ENCODE data around the gene MCTP1.
"Not testable (repeated sequence)": the region's sequence is repeated elsewhere in the genome, so short reads cannot be mapped to it uniquely, and the experiment has no call there.

The MCTP1 gene

GRCh38 chr5:95181644-95182043 lies 103.2 kb downstream of the MCTP1 start:
- DNase-seq (ENCODE audit: low read depth, low spot score): no peak

DNA sequence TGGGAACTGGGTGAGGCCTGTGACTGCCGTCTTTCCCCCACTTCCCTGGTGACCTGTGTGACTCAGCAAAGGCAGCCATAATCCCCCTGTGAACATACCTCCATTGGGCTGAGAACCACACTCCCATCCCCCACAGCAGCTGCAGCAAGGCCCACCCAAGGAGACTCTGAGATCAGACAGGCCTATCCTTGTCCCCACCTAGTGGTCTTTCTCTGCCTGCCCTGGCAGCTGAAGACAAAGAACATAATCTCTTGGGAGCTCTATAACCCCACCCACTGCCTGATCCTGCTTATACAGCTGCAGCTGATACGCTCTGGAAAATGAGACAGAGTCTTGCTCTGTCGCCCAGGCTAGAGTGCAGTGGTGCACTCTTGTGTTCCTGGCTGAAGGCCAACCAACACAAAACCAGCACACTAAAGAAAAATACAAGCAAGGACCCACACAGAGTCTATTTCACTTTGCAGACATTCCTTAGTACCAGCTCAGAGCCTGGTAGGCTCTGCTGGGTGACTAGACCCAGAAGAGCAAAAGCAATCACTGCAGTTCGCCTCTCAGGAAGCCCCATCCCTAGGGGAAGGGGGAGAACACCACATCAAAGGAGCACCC lies 106.7 kb downstream of the MCTP1 start:
- peak; percentile 97 for DNase-seq (ENCODE audit: low read depth, low spot score)

DNA sequence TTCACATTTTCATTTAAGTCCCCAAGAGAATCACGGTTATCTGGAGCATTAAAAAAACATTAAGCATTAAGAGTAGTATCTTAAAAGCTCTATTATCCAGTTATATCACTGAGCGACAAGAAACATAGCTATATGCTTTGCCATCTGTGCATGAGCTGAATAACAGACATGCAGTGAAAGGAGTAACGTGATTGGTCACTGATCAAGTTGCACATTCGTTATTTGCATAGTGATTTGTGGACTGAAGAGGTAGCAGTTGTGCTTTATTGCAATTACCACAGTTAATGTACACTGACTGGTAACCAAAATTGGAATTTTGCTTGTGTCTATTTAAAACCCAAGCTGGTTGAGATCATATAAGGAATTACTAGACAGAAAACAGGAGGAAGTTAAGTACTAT lies 107.4 kb downstream of the MCTP1 start:
- no peak for DNase-seq (ENCODE audit: low read depth, low spot score)

DNA sequence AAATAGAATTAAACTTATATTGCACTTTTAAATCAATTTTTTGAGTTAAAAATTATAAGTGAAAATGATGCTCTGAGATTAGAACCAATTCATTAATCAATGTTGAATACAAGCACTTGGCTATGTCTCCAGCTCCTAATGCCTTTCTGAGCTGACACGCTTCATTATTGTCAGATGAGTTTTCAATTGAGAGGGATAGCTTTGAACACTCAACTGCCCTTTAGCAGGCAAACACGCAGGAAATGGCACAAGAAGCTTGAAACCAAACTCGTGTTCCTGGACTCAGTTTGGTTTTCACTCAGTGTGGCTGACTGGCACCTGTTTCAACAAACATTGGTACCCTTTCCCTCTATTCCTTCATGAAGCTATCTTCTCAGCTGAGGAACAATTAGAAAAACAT lies 109.8 kb downstream of the MCTP1 start:
- DNase-seq (ENCODE audit: low read depth, low spot score): no peak

DNA sequence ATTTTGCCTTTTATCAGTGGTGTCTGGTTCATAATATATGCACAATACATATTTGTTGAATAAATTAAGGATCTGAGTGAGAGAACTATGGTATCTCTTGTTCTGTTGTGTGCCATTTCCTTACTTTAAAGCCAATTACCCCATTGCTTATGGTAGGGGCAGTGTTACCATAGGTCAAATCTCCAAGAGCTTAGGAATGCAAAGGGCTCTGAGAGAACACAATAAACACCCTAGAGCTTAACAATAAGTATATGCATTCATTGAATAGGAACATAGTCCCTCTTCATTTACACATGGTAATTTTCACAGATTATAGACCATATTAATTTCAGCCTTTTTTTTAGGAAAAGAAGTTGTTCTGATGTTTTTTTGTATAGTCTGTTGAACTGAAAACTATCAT lies 112.2 kb downstream of the MCTP1 start:
- no peak for DNase-seq (ENCODE audit: low read depth, low spot score)

DNA sequence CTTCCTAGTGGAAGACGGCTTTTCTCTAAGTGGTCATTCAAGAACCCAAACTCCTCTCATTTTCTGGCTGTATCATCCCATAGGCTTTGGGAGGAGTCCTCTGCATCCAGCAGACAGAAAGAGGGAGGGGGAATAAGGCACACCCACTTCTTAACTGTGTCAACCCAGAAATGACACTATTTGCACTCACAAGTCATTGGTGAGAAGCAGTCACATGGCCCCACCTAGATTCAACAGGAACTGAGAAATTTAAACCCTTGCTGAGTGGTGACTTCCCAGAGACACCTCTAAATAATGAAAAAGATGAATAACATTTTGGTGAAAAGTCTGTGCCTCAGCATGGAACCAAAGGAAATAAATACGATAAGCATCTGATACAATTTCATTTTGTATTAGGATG lies 120.0 kb downstream of the MCTP1 start:
- DNase-seq (ENCODE audit: low read depth, low spot score): no peak

DNA sequence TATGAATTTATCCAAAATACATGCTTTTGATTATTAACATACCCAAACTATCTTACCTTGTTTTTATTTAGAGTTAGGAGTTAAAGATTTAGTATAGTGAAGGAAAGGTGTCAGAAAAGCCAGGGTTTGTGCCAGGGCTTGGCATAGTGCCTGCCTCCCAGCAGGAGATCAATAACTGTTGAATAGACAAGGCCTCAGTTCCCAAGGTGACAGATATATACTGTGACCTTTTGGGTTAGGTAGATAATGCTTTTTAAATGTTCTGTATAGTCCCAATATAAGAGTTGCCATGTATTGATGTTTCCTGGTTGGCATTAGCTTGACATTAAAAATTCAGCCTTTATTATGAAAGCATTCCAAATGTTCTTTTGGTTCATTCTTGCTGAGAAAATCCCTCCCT lies 121.8 kb downstream of the MCTP1 start:
- no peak for DNase-seq (ENCODE audit: low read depth, low spot score)

DNA sequence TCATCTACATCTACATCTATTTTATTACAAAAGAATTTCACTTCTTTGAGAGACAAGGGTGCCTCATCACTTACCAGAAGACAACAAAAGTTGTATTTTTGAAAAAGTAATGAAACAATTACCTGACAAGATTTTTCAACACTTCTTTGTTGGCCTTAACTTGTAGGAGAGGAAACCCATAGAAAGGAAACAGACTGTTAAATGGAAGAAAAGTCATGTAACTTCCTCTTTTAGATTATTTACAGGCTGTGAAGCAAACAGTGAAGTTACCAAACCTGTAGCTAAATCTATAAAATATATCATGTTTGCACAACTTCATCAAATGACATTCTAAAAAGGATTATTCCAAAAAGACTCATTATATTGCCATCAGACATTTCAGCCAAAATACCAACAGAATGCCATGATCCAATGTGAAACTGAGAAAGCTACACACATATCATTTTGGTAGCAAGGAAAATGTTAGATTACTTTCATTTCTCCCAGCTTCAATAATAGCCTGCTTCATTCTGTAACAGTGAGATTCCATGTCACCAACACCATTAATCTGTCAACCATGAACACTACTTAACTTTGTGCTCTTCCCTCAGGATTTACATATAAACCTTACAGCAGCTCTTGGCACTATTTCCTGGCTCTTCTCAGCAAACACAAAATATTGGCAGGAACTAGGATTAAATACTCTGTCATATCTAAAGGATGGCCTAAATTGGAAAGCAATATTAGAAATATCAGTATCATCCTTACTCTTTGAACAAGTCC lies 122.5 kb downstream of the MCTP1 start:
- no peak for DNase-seq (ENCODE audit: low read depth, low spot score)

- no peak for DNase-seq (ENCODE audit: low read depth, low spot score)
Observed at GRCh38 chr5:95159603-95160002, 125.3 kb downstream of the MCTP1 start.

DNA sequence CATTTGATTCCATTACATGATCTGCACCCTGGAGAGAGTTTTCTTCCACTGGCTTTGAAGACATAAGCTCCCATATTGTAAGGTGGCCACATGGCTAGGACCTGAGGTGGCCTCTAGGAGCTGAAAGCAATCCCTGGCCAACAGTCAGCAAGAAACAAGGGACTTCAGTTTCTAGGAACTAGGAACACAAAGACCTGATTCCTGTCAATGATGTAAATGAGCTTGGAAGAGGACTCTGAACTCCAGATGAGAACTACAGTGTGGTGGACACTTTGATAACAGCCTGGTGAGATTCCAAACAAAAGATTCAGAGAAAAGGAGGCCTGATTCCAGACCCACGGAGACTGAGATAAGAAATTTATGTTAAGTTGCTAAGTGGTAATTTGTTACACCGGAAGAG lies 129.0 kb downstream of the MCTP1 start:
- no peak for DNase-seq (ENCODE audit: low read depth, low spot score)

DNA sequence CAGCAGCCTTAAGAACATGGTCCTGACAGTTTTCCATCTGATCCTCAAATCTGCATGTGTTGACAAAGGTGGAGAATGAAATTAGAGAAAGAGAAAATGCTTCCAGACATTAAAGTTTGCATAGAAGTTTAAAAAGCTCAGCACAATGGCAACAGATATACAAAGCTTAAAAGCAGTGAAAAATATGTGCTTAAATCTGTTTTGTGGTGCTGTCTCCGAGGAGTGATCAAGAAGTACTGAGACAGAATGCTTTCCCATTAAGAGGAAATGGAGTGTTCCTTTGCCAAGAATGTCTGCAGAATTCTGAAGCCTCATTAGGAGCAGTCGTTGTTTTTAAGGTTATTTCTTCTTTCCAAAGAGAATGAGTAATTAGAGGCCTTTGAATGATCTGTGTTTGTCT lies 131.4 kb downstream of the MCTP1 start:
- no peak for DNase-seq (ENCODE audit: low read depth, low spot score)

- DNase-seq (ENCODE audit: low read depth, low spot score): no peak
Observed at GRCh38 chr5:95152535-95152934, 132.4 kb downstream of the MCTP1 start.

GRCh38 chr5:95152131-95152530 lies 132.8 kb downstream of the MCTP1 start:
- DNase-seq (ENCODE audit: low read depth, low spot score): no peak

DNA sequence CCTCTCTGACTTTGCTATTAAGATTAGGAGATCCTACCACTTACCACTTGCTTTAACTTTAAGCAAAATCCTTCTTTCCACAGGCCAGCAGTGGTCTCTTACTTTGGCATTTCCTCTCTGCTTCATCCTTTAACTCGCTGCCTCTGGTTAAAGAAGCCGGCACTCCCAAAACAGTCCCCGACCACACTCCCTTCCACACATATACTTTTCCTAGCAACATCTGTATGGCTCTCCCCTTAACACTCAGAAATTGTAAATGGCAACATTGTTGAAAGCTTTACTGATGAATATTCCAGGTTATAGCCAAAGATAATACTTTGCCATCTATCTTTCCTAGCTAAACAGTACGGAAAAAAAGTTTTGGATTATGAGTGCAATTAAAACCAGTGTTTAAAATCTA lies 133.2 kb downstream of the MCTP1 start:
- DNase-seq (ENCODE audit: low read depth, low spot score): no peak

- no peak for DNase-seq (ENCODE audit: low read depth, low spot score)
Observed at GRCh38 chr5:95149387-95149786, 135.5 kb downstream of the MCTP1 start.

- no peak for DNase-seq (ENCODE audit: low read depth, low spot score)
Observed at GRCh38 chr5:95148453-95148852, 136.4 kb downstream of the MCTP1 start.

DNA sequence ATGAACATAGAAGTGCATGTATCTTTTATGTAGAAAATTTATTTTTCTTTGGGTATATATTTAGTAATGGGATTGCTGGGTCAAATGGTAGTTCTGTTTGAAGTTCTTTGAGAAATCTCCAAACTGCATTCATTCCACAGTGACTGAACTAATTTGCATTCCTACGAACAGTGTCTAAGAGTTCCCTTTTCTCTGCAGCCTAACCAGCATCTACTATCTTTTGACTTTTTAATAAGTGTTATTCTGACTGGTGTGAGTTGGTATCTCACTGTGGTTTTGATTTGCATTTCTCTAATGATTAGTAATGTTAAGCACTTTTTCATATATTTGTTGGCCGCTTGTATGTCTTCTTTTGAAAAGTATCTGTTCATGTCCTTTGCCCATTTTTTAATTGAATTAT lies 141.0 kb downstream of the MCTP1 start:
- not testable (repeated sequence) for DNase-seq (ENCODE audit: low read depth, low spot score)

GRCh38 chr5:95142145-95142544 lies 142.7 kb downstream of the MCTP1 start:
- no peak for DNase-seq (ENCODE audit: low read depth, low spot score)

- DNase-seq (ENCODE audit: low read depth, low spot score): no peak
Observed at GRCh38 chr5:95141141-95141540, 143.8 kb downstream of the MCTP1 start.

DNA sequence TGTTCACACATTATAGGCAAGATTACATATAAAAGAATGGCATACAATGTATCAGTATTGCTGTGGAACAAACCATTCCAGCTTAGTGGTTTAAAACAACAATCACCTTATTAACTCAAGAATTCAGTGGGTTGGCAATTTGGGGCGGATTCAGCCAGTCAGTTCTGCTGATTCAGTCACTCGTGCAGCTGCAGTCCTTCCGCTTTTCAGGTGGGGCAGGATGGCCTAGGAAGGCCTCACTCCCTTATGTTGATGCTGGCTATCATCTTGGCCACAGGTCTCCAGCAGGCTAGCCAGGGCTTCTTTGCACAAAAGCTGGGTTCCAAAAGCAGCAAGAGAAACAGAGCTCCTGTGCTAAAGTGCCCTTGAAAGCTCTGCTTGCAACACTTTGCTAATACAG lies 150.6 kb downstream of the MCTP1 start:
- DNase-seq (ENCODE audit: low read depth, low spot score): no peak

GRCh38 chr5:95132096-95132495 lies 152.8 kb downstream of the MCTP1 start:
- no peak for DNase-seq (ENCODE audit: low read depth, low spot score)

DNA sequence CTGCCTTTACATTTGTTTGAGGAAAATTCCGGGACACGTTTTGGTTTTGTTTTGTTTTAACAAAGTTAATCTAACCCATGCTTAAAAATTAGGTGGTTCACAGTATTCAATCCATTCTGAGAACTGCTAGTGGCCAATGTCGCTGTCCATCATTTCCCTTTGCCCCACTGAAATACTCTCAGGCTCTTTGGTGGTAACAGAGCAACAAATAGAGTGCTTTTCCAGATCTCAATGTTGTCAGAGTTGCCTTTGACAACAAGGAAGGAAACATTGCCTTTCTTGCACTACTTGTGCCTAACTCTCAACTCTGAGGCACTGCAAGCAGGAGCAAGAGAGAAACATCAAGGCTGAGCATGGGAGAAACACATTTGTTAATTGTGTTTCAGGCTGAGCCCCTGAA lies 154.0 kb downstream of the MCTP1 start:
- no peak for DNase-seq (ENCODE audit: low read depth, low spot score)

DNA sequence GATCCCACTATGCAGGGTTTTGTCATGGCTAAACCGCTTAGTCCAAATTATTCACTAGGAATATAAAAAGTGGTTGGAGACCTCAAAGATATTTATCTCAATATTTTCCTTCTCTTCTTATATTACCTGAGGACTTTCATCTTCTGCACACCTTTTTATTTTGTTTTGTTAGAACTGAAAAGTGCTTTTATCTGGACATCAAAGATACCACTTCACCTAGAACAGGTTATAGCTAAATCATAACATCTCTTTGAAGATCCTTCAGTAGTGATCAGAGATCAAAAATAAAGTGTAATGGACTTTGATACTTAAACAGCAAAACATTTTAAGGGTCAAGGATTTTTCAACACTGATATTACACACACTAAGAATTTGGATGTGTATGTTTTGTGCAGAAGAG lies 160.2 kb downstream of the MCTP1 start:
- DNase-seq (ENCODE audit: low read depth, low spot score): no peak

DNA sequence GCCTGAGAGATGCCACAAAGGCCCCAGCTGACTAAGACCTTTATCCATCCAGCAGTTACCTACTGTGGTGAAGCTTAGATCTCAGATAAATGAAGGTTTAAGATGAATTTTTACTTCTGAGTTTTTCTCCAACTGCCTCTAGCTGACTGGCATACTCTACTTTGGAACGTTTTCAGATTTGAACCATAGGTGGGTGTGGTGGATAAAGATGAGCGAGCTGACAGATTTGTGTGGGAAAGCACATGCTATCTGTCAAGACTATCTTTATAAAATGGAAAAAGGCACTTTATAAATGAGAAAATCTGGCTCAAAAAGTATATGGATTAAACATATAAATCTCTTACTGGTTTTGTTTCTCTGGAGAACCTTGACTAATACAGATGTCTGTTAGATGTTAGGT lies 160.8 kb downstream of the MCTP1 start:
- DNase-seq (ENCODE audit: low read depth, low spot score): no peak

All from smooth muscle cell of the brain vasculature (primary cell).